Measurements from ENCODE around the gene LCN15.

LCN15 gene

GRCh38 chr9:136765041-136765440 is 723 bp upstream of the LCN15 start:
- DNase-seq (ENCODE audit: extremely low read depth, low read depth) = no peak
- no peak for TF ChIP-seq CTCF (IDR thresholded peaks at IDR 0.05; ENCODE audit: low read depth, low read length)

- no peak for TF ChIP-seq CTCF (IDR thresholded peaks at IDR 0.05; ENCODE audit: low read depth, low read length)
- DNase-seq (ENCODE audit: extremely low read depth, low read depth) = no peak
These were observed 676 bp downstream of the LCN15 start for GRCh38 chr9:136763649-136764035.

- no peak for DNase-seq (ENCODE audit: extremely low read depth, low read depth)
- TF ChIP-seq CTCF (IDR thresholded peaks at IDR 0.05; ENCODE audit: low read depth, low read length) = no peak
These were observed 1.2 kb downstream of the LCN15 start for GRCh38 chr9:136762915-136763648.

- no peak for DNase-seq (ENCODE audit: extremely low read depth, low read depth)
These were observed 2.1 kb downstream of the LCN15 start for GRCh38 chr9:136762221-136762691.

GRCh38 chr9:136761545-136761981 is 2.8 kb downstream of the LCN15 start:
- no peak for DNase-seq (ENCODE audit: extremely low read depth, low read depth)

More at GRCh38 chr9:136762221-136762691, 2.1 kb downstream of the LCN15 start:
- TF ChIP-seq CTCF (IDR thresholded peaks at IDR 0.05; ENCODE audit: low read depth, low read length) = no peak

GRCh38 chr9:136760834-136761544 is 3.3 kb downstream of the LCN15 start:
- TF ChIP-seq CTCF (IDR thresholded peaks at IDR 0.05; ENCODE audit: low read depth, low read length) = peak; percentile 69
- DNase-seq (ENCODE audit: extremely low read depth, low read depth) = peak; percentile 20

More at GRCh38 chr9:136761545-136761981, 2.8 kb downstream of the LCN15 start:
- TF ChIP-seq CTCF (IDR thresholded peaks at IDR 0.05; ENCODE audit: low read depth, low read length) = no peak

- TF ChIP-seq CTCF (IDR thresholded peaks at IDR 0.05; ENCODE audit: low read depth, low read length) = no peak
- no peak for DNase-seq (ENCODE audit: extremely low read depth, low read depth)
These were observed 3.9 kb downstream of the LCN15 start for GRCh38 chr9:136760424-136760823.
